ENCODE data around the gene INA. TPM values are rescaled to one million over a fixed set of nuclear protein-coding genes. Genes with fewer than 3 reads are reported as not detected.
A peak's percentile ranks its signal among the peaks of the same experiment; 100 is the strongest.

The INA gene
- total and polyA plus RNA-seq, 8 donors: 0.08 to 0.47 (median 0.35) TPM

GRCh38 chr10:103280031-103280430 lies 3.1 kb downstream of the INA start:
- H3K9me3 ChIP-seq: no peaks in the 10 kb centered on the region
- intact Hi-C loops (cut with DNase I): no loop called here
- peaks cover 2 to 14% of the 10 kb centered on the region in 2 donors for H3K4me1 ChIP-seq
- TF ChIP-seq CTCF (IDR thresholded peaks at IDR 0.05): no peak
- DNase-seq: no peak
- no peak for ATAC-seq
- no peak overlapping the region for H3K4me3 ChIP-seq
- H3K36me3 ChIP-seq: no peaks in the 10 kb centered on the region
- H3K27ac ChIP-seq: no peak overlapping the region
- H3K27me3 ChIP-seq: peaks cover 42 to 87% of the 10 kb centered on the region in 2 donors

DNA sequence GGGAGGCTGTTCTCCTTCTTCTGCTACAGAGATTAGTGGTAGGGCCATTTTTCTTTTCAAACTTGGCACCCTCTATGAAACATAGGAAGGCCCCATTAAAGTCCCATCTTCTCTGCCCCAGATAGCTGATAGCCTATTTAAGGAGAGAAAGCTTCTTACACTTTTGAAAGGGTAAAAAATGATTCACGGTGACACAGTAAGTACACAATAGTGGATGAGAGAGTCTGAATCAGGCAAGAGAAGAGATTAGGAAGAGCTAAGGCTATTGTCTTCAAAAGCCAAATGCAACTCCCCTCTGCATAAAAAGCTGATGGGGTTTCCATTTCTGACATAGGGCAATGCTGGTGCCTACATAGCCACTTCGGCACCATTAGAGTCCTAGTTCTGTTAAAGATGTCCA lies 3.6 kb downstream of the INA start:
- H3K9me3 ChIP-seq: no peaks in the 10 kb centered on the region
- no peak overlapping the region for H3K27ac ChIP-seq
- peaks cover 2 to 14% of the 10 kb centered on the region in 2 donors for H3K4me1 ChIP-seq
- DNase-seq (no peak), ATAC-seq (no peak)
- peaks cover 42 to 87% of the 10 kb centered on the region in 2 donors for H3K27me3 ChIP-seq
- TF ChIP-seq CTCF (IDR thresholded peaks at IDR 0.05): no peak
- intact Hi-C loops (cut with DNase I): no loop called here
- no peaks in the 10 kb centered on the region for H3K36me3 ChIP-seq
- no peak overlapping the region for H3K4me3 ChIP-seq

DNA sequence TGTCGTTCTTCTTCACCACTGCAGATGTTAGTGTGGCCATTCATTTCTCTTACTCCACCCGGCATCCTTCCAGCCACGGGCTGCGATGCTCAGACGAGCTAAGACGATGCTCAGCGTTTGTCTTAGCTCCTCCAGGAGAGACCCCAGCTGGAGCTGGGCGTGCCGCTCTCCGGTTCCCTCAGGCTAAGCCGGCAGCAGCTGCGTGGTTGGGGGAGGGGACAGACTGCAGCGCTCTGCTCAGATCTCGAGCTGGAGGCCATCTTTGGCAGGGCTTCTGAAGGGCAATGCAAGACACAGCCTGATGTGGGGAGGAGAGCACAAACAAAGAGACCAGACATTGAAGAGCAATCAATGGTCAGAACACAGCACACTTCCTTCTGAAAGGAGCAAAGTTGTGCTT lies 4.8 kb downstream of the INA start:
- DNase-seq: no peak
- H3K36me3 ChIP-seq: no peaks in the 10 kb centered on the region
- H3K27ac ChIP-seq: no peak overlapping the region
- H3K4me1 ChIP-seq: peaks cover 2 to 11% of the 10 kb centered on the region in 2 donors
- peaks cover 33 to 86% of the 10 kb centered on the region in 2 donors for H3K27me3 ChIP-seq
- ATAC-seq: no peak
- intact Hi-C loops (cut with DNase I): no loop called here
- TF ChIP-seq CTCF (IDR thresholded peaks at IDR 0.05): no peak
- H3K9me3 ChIP-seq: no peaks in the 10 kb centered on the region
- no peak overlapping the region for H3K4me3 ChIP-seq

GRCh38 chr10:103282961-103283360 lies 6.0 kb downstream of the INA start:
- Histone ChIP-seq H3K27ac (no peak overlapping the region), H3K4me1 (no peaks in the 10 kb centered on the region), H3K4me3 (no peak overlapping the region), H3K27me3 (peaks cover 21 to 86% of the 10 kb centered on the region in 2 donors), H3K36me3 (no peaks in the 10 kb centered on the region), H3K9me3 (no peaks in the 10 kb centered on the region)
- intact Hi-C loops (cut with DNase I): no loop called here
- DNase-seq: no peak
- no peak for ATAC-seq
- no peak for TF ChIP-seq CTCF (IDR thresholded peaks at IDR 0.05)

DNA sequence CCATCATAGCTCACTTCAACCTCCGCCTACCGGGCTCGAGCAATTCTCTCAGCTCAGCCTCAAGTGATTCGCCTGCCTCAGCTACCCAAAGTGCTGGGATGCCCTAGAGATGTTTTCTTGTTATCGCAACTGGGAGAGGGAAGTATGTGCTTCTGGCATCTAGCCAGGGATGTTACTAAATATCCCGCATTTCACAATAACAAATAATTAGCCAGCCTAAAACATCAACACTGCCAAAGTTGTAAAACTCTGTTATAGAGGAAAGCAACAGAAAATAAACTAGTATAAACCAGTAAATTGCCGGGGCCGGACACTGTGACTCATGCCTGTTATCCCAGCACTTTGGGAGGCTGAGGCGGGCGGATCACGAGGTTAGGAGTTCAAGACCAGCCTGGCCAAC lies 7.2 kb downstream of the INA start:
- no peak overlapping the region for H3K4me3 ChIP-seq
- H3K27me3 ChIP-seq: peaks cover 15 to 81% of the 10 kb centered on the region in 2 donors
- no peak for TF ChIP-seq CTCF (IDR thresholded peaks at IDR 0.05)
- H3K36me3 ChIP-seq: no peaks in the 10 kb centered on the region
- peak in 2 of 4 donors; percentile 26 to 68 for DNase-seq
- no peaks in the 10 kb centered on the region for H3K4me1 ChIP-seq
- intact Hi-C loops (cut with DNase I): no loop called here
- peak; percentile 46 for ATAC-seq
- H3K27ac ChIP-seq: no peak overlapping the region
- H3K9me3 ChIP-seq: no peaks in the 10 kb centered on the region
